Sigmoid colon (tissue), 7 donors: Measurements from ENCODE around the gene SUSD2. TPM values are rescaled to one million over a fixed set of nuclear protein-coding genes. Genes with fewer than 3 reads are reported as not detected.
"Not testable (repeated sequence)": the region's sequence is repeated elsewhere in the genome, so short reads cannot be mapped to it uniquely, and the experiment has no call there.

Experiments
- DNase-seq: peaks from one replicate; pipeline ENCODE4 v3.0.0-alpha.2; 2019
- H3K27ac ChIP-seq, 4 donors: fragments of 200-600 bp; sonication (generic); one replicate each; pipeline ENCODE4 v1.5.1; 2016 to 2019; ENCODE audit warnings: mild to moderate bottlenecking in 1 of 4
- H3K27me3 ChIP-seq, 3 donors: fragments of 200-600 bp; sonication (generic); one replicate each; pipeline ENCODE4 v1.5.1; 2019; ENCODE audit warnings: mild to moderate bottlenecking in 1 of 3
- H3K36me3 ChIP-seq, 4 donors: fragments of 200-600 bp; sonication (generic); one replicate each; pipeline ENCODE4 v1.5.1; 2016 to 2019
- H3K4me1 ChIP-seq, 4 donors: fragments of 200-600 bp; sonication (generic); one replicate each; pipeline ENCODE4 v1.5.1; 2017 to 2019
- H3K4me3 ChIP-seq, 4 donors: fragments of 200-600 bp; sonication (generic); one replicate each; pipeline ENCODE4 v1.5.1; 2017 to 2019; ENCODE audit warnings: mild to moderate bottlenecking in 2 of 4, moderate library complexity in 1 of 4
- H3K9me3 ChIP-seq, 4 donors: fragments of 200-600 bp in 3 of 4; sonication (generic) in 3 of 4; one replicate each; pipeline versions ENCODE4 v1.5.1 to v1.6.1; 2013 to 2019
- EP300 ChIP-seq, 4 donors: sonication (generic); formaldehyde crosslinking; IDR thresholded peaks; one replicate each; pipeline ENCODE4 v1.6.1; 2017; ENCODE audit warnings: antibody characterized with exemption in 4 of 4
- POLR2A ChIP-seq, 2 donors: fragments of 450-650 bp; IDR thresholded peaks; one replicate each; pipeline ENCODE4 v1.6.1; 2016; ENCODE audit warnings: antibody characterized with exemption in 2 of 2, mild to moderate bottlenecking in 2 of 2, moderate library complexity in 2 of 2
- POLR2AphosphoS5 ChIP-seq, 4 donors: sonication (generic); formaldehyde crosslinking; IDR thresholded peaks; one replicate each; pipeline ENCODE4 v1.6.1; 2017; ENCODE audit warnings: antibody characterized with exemption in 4 of 4
- WGBS, 2 donors: extraction: QIAGEN DNeasy Blood & Tissue Kit; methylation state at CpG; one replicate each; pipeline ENCODE4 v1.1.7; 2013; 5-methylcytosine and 5-hydroxymethylcytosine counted together
- intact Hi-C: fragments of 100-400 bp; cut with DNase I; formaldehyde crosslinking; loops from one replicate; pipeline ENCODE4 v1.15.1; 2023
- polyA plus RNA-seq, 3 donors: library from polyadenylated mRNA; stranded (reverse); fragments of 200-250 nt; gene quantifications; one replicate each; pipeline ENCODE4 v1.2.3, GENCODE V29; 2013
- total RNA-seq, 4 donors: library from RNA; depleted of rRNA; stranded (reverse); fragments of >200 nt; gene quantifications; one replicate each; pipeline ENCODE4 v1.1.0, GENCODE V29; 2016
- TF ChIP-seq, protein P1 (sequence below), 4 experiments: fragments of 450-650 bp in 3 of 4; fragments of 200-600 bp in 1 of 4; IDR thresholded peaks; one replicate each; pipeline ENCODE4 v1.5.1; 2016 to 2019; ENCODE audit warnings: antibody characterized with exemption in 4 of 4, mild to moderate bottlenecking in 3 of 4, moderate library complexity in 2 of 4
- donor health status: healthy with polysubstance abuse.
- donor health status: Bipolar disorder and iron deficiency.
- donor health status: healthy.

The SUSD2 gene
- total and polyA plus RNA-seq, 7 donors: 1.2 to 8.6 (median 3.0) TPM; not detected in 2

DNA sequence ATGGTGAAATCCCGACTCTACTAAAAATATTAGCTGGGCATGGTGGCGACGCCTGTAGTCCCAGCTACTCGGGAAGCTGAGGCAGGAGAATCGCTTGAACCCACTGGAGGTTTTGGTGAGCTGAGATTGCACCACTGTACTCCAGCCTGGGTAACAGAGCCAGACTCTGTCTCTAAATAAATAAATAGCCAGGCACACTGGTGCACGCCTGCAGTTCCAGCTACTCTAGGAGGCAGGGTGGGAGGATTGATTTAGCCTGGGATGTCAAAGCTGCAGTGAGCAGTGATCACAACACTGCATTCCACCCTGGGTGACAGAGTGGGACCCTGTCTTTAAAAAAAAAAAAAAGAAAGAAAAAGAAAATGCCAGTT lies 17.4 kb downstream of the SUSD2 start:
- Histone ChIP-seq H3K4me3 (no peak overlapping the region), H3K9me3 (no peaks in the 10 kb centered on the region), H3K27ac (no peak overlapping the region), H3K27me3 (no peaks in the 10 kb centered on the region), H3K4me1 (peaks cover 0 to 9% (median 0%) of the 10 kb centered on the region in 4 donors), H3K36me3 (no peaks in the 10 kb centered on the region)
- TF ChIP-seq POLR2AphosphoS5 (IDR thresholded peaks at IDR 0.05): no peak
- TF ChIP-seq EP300 (IDR thresholded peaks at IDR 0.05): no peak
- TF ChIP-seq, protein P1, sequence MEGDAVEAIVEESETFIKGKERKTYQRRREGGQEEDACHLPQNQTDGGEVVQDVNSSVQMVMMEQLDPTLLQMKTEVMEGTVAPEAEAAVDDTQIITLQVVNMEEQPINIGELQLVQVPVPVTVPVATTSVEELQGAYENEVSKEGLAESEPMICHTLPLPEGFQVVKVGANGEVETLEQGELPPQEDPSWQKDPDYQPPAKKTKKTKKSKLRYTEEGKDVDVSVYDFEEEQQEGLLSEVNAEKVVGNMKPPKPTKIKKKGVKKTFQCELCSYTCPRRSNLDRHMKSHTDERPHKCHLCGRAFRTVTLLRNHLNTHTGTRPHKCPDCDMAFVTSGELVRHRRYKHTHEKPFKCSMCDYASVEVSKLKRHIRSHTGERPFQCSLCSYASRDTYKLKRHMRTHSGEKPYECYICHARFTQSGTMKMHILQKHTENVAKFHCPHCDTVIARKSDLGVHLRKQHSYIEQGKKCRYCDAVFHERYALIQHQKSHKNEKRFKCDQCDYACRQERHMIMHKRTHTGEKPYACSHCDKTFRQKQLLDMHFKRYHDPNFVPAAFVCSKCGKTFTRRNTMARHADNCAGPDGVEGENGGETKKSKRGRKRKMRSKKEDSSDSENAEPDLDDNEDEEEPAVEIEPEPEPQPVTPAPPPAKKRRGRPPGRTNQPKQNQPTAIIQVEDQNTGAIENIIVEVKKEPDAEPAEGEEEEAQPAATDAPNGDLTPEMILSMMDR (IDR thresholded peaks at IDR 0.05): no peak
- TF ChIP-seq POLR2A (IDR thresholded peaks at IDR 0.05): no peak
- DNase-seq: no peak
- intact Hi-C loops: no loop called here
- 84 to 93% methylated on average over 6 of the region's 6 CpGs for whole genome bisulfite sequencing, 2 donors

DNA sequence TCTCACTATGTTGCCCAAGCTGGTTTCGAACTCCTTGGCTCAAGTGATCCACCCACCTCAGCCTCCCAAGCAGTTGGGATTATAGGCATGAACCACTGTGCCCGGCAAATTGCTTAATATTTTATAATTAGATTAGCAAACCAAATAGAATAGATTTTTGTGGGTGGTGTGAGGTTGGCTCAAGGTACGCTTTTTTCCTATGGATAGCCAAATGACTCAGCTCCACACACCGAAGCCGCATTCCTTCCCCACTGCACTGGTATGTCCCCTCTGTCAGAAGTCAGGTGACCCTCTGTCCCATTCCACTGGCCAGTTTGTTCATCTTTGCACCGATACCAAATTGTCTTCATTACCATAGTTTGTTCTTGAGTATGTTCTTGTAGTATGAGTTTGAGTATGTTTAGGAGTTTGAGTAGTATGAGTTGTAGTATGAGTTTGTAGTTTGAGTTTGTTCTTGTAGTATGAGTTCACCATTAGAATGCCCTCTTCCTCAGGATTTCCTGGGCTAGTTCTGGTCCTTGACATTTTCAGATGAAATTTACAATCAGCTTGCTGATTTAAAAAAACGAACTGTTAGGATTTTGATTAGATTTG lies 19.4 kb downstream of the SUSD2 start:
- TF ChIP-seq, protein P1 (IDR thresholded peaks at IDR 0.05): no peak
- no peak for TF ChIP-seq POLR2AphosphoS5 (IDR thresholded peaks at IDR 0.05)
- no peak for TF ChIP-seq POLR2A (IDR thresholded peaks at IDR 0.05)
- no peak for TF ChIP-seq EP300 (IDR thresholded peaks at IDR 0.05)
- H3K27ac ChIP-seq: no peak overlapping the region
- peaks cover 0 to 9% (median 0%) of the 10 kb centered on the region in 4 donors for H3K4me1 ChIP-seq
- DNase-seq: no peak
- 88 to 91% methylated on average over 7 of the region's 7 CpGs for WGBS, 2 donors
- intact Hi-C loops: no loop called here
- H3K9me3 ChIP-seq: no peaks in the 10 kb centered on the region
- no peak overlapping the region for H3K4me3 ChIP-seq
- H3K36me3 ChIP-seq: no peaks in the 10 kb centered on the region
- no peaks in the 10 kb centered on the region for H3K27me3 ChIP-seq

- H3K27me3 ChIP-seq: no peaks in the 10 kb centered on the region
- 94 to 95% methylated on average over 26 of the region's 26 CpGs for WGBS, 2 donors
- DNase-seq: no peak
- no peak overlapping the region for H3K4me3 ChIP-seq
- H3K27ac ChIP-seq: no peak overlapping the region
- TF ChIP-seq EP300 (IDR thresholded peaks at IDR 0.05) (no peak), POLR2AphosphoS5 (IDR thresholded peaks at IDR 0.05) (no peak), POLR2A (IDR thresholded peaks at IDR 0.05) (no peak)
- TF ChIP-seq, protein P1 (IDR thresholded peaks at IDR 0.05): no peak
- H3K9me3 ChIP-seq: no peaks in the 10 kb centered on the region
- intact Hi-C loops: no loop called here
- H3K4me1 ChIP-seq: peaks cover 0 to 9% (median 2%) of the 10 kb centered on the region in 4 donors
- no peaks in the 10 kb centered on the region for H3K36me3 ChIP-seq
Measured at GRCh38 chr22:24201681-24202614, 20.7 kb downstream of the SUSD2 start.

DNA sequence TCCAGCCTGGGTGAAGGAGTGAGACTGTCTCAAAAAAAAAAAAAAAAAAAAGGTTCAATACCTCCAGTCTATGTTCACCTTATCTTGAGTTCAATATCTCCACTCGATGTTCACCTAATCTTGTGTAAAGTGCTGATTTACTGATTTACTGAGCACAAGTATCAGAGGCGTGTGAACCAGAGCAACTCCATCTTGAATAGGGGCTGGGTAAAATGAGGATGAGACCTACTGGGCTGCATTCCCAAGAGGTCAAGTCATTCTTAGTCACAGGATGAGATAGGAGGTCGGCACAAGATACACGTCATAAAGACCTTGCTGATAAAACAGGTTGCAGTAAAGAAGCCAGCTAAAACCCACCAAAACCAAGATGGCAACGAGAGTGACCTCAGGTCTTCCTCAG lies 22.6 kb downstream of the SUSD2 start:
- H3K27me3 ChIP-seq, intact Hi-C loops, H3K27ac ChIP-seq, DNase-seq, H3K4me3 ChIP-seq, H3K9me3 ChIP-seq, H3K36me3 ChIP-seq: not testable (repeated sequence)
- WGBS, 2 donors: 75 to 87% methylated on average over 5 of the region's 5 CpGs
- peaks cover 0 to 14% (median 3%) of the 10 kb centered on the region in 4 donors for H3K4me1 ChIP-seq

DNA sequence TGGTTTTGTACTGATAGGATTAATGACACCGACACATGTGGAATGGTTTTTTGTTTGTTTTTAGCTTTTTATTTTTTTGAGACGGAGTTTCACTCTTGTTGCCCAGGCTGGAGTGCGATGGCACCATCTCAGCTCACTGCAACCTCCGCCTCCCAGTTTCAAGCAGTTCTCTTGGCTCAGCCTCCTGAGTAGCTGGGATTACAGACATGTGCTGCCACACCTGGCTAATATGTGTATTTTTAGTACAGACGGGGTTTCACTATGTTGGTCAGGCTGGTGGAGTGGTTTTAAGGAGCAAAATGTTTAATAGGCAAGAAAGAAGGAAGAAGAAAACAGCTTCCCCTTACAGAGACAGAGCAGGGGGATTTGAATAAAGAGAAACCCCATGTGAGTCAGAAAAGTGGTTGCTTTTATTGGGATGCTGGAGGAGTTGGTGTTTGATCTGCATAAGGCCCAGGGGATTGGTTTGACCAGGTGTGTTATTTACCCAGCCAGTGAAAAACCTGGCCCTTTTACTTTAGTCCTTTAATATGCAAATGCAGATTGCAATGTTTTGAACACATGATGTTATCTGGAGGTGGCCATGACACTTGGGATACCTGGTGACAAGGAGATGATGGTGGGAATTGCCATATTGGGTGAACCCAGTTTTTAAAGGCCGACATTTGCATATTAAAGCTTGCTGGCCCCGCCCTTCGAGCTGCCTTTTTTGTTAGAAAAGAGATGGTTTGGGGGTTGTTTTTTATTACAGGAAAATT lies 24.3 kb downstream of the SUSD2 start:
- Histone ChIP-seq H3K27me3 (no peaks in the 10 kb centered on the region), H3K9me3 (no peaks in the 10 kb centered on the region), H3K36me3 (no peaks in the 10 kb centered on the region), H3K4me1 (peaks cover 0 to 14% (median 3%) of the 10 kb centered on the region in 4 donors), H3K4me3 (no peak overlapping the region), H3K27ac (no peak overlapping the region)
- no peak for TF ChIP-seq POLR2AphosphoS5 (IDR thresholded peaks at IDR 0.05)
- TF ChIP-seq, protein P1 (IDR thresholded peaks at IDR 0.05): no peak
- TF ChIP-seq POLR2A (IDR thresholded peaks at IDR 0.05): no peak
- no peak for TF ChIP-seq EP300 (IDR thresholded peaks at IDR 0.05)
- no peak for DNase-seq
- 88 to 89% methylated on average over 8 of the region's 8 CpGs for WGBS, 2 donors
- intact Hi-C loops: no loop called here

DNA sequence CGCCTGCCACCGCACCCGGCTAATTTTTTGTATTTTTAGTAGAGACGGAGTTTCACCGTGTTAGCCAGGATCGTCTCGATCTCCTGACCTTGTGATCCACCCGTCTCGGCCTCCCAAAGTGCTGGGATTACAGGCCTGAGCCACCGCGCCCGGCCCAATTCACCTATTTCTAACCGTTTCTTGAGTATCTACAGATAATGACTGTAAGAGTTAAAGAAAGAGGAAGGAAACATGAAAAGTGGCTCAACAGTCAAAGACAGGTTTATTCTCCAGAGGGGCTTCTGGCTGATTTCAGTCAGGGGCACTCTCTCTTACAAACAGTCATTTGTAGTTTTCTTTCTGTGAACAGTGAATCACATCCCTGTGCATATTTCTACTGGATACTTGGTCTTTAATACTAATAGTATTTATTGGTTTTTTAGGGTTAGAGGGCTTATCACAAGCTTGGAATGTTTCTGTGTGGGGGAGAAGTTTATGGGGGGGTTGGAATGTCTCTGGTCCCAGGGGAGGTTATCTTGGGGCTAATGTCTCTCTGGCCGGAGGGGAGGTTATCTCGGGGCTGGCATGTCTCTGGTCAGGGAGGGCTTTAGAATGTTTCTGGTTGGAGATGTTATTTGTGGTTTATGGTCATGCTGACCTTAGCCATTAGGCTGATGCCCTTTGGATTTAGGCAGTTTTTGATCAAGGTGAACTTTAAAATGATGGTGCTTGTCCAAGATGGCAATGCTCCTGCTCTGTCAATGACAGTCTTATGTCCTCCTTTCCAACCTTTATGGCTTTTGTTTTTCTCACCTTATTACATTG lies 25.4 kb downstream of the SUSD2 start:
- Histone ChIP-seq H3K27ac (peak overlapping the region; percentile 55 to 85 (median 72)), H3K4me1 (peaks cover 0 to 14% (median 3%) of the 10 kb centered on the region in 4 donors)
- H3K27me3 ChIP-seq, H3K36me3 ChIP-seq, DNase-seq, intact Hi-C loops, H3K9me3 ChIP-seq, H3K4me3 ChIP-seq: not testable (repeated sequence)
- WGBS, 2 donors: 80 to 89% methylated on average over 15 of the region's 15 CpGs
